ENCODE measurements around the gene TSPAN3.

TSPAN3 gene
- long read RNA-seq, full-length matches to known transcripts: 412 of 419 reads
- long read RNA-seq, partial matches to known transcripts: 1 of 419 reads
- long read RNA-seq, other reads (novel, unspliced or antisense): 6 of 419 reads

GRCh38 chr15:77070495-77071304 lies at the start of gene TSPAN3:
Gene TSPAN3 (minus strand): TSS chr15:77071109. CDS start chr15:77070954, 155 bp downstream.
- DNase-seq (ENCODE audit: low read depth in 1 of 2, low spot score in 1 of 2): peak; percentile 81 to 92
- TF ChIP-seq SPI1 (IDR thresholded peaks at IDR 0.05; ENCODE audit: borderline replicate concordance, low read depth) (no peak), POLR2AphosphoS5 (IDR thresholded peaks at IDR 0.05; ENCODE audit: low read depth) (peak; percentile 43; the same call in 1 of the 2 replicates)
- Histone ChIP-seq H3K27me3 (ENCODE audit: insufficient read depth, poor library complexity, severe bottlenecking) (no peaks in the 10 kb centered on the region), H3K4me3 (replicated peaks; ENCODE audit: insufficient read depth, low read length) (peak within 1 kb of the TSS; percentile 69), H3K27ac (replicated peaks) (peak within 1 kb of the TSS; percentile 71)

DNA sequence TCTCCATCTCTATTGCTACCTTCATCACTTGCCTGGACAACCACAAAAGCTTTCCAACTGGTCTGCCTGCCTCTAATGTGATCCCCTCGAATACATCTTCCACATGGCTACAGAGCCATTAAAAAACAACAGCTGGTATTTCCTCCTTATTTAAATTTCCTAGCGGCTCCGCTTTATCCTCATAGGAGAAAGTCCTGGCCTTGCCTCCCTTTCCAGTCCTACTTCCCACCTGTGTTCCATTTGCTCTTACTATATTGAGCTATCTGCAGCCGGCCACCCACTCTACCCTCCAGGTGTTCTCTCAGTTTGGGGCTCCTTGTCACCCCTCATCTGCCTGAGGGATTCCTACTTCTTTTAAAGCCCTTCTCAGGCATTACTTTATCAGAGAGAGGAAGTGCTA lies 49.7 kb upstream of the TSPAN3 start:
- no peak for DNase-seq (ENCODE audit: low read depth in 1 of 2, low spot score in 1 of 2)
- TF ChIP-seq CTCF (IDR thresholded peaks at IDR 0.05; ENCODE audit: insufficient read depth, low read length): no peak
- Histone ChIP-seq H3K27ac (replicated peaks) (no peak overlapping the region), H3K27me3 (ENCODE audit: insufficient read depth, poor library complexity, severe bottlenecking) (no peaks in the 10 kb centered on the region), H3K4me3 (replicated peaks; ENCODE audit: insufficient read depth, low read length) (no peak overlapping the region)

- TF ChIP-seq CTCF (IDR thresholded peaks at IDR 0.05; ENCODE audit: insufficient read depth, low read length) (no peak), GABPA (IDR thresholded peaks at IDR 0.05; ENCODE audit: low read depth) (no peak), REST (IDR thresholded peaks at IDR 0.05; ENCODE audit: insufficient replicate concordance, low read depth) (no peak), SPI1 (IDR thresholded peaks at IDR 0.05; ENCODE audit: borderline replicate concordance, low read depth) (no peak), POLR2AphosphoS5 (IDR thresholded peaks at IDR 0.05; ENCODE audit: low read depth) (no peak)
- Histone ChIP-seq H3K27me3 (ENCODE audit: insufficient read depth, poor library complexity, severe bottlenecking) (no peaks in the 10 kb centered on the region), H3K4me3 (replicated peaks; ENCODE audit: insufficient read depth, low read length) (no peak overlapping the region), H3K27ac (replicated peaks) (no peak overlapping the region)
- no peak for DNase-seq (ENCODE audit: low read depth in 1 of 2, low spot score in 1 of 2)
Measured at GRCh38 chr15:77119446-77119845, 48.5 kb upstream of the TSPAN3 start.

DNA sequence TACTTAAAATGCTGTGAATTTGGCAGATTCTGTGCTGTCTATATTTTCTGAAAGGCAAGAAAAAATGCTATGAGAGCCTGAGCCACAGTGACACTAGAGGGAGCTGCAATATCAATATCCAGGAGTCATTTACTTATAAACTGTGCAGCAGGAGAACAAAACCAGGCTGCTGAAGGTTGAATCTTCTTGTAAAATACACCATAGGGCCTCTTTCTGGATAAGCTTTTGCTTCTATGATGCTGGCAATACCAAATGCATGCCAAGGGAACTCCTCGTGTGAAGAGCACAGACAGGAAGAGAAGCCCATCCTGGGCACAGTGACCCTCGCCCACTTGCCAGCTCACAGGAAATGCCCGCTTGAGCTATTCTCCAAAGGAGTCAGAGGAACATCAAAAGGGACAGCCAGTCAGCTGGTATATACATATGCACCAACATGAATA lies 48.0 kb upstream of the TSPAN3 start:
- H3K4me3 ChIP-seq (replicated peaks; ENCODE audit: insufficient read depth, low read length): no peak overlapping the region
- no peaks in the 10 kb centered on the region for H3K27me3 ChIP-seq (ENCODE audit: insufficient read depth, poor library complexity, severe bottlenecking)
- H3K27ac ChIP-seq (replicated peaks): no peak overlapping the region
- TF ChIP-seq POLR2AphosphoS5 (IDR thresholded peaks at IDR 0.05; ENCODE audit: low read depth) (no peak), REST (IDR thresholded peaks at IDR 0.05; ENCODE audit: insufficient replicate concordance, low read depth) (no peak), CTCF (IDR thresholded peaks at IDR 0.05; ENCODE audit: insufficient read depth, low read length) (peak; percentile 88), SPI1 (IDR thresholded peaks at IDR 0.05; ENCODE audit: borderline replicate concordance, low read depth) (no peak), GABPA (IDR thresholded peaks at IDR 0.05; ENCODE audit: low read depth) (no peak)
- peak in 1 of 2 experiments; percentile 58 for DNase-seq (ENCODE audit: low read depth in 1 of 2, low spot score in 1 of 2)
